GM12864 (cell line): ENCODE results near the gene ROBO3.

Experiments used
- DNase-seq: peaks from one replicate; pipeline ENCODE4 v3.0.0-alpha.2; 2011; ENCODE audit warnings: low read depth
- H3K4me3 ChIP-seq: 2 replicates; pipeline ENCODE4 v1.5.1; 2011; ENCODE audit warnings: mild to moderate bottlenecking, low read depth, low read length, control low read depth
- CTCF ChIP-seq: IDR thresholded peaks from 2 replicates; pipeline ENCODE4 v1.5.1; 2011; ENCODE audit warnings: low read depth, mild to moderate bottlenecking, moderate library complexity, low read length, control low read depth, inconsistent platforms; ENCODE audit errors: missing control alignments

The ROBO3 gene

GRCh38 chr11:124865181-124865901, at the start of gene ROBO3:
TSS of gene ROBO3 (plus strand) at chr11:124865432. CDS start at chr11:124865578, 146 bp downstream.
- H3K4me3 ChIP-seq = no peak within 1 kb of the TSS
- DNase-seq = no peak
- TF ChIP-seq CTCF = no peak

GRCh38 chr11:124817036-124817435, 48.2 kb upstream of the ROBO3 start:
- no peak overlapping the region for H3K4me3 ChIP-seq
- DNase-seq = no peak
- TF ChIP-seq CTCF = no peak

GRCh38 chr11:124821995-124822730, 43.1 kb upstream of the ROBO3 start:
- no peak for TF ChIP-seq CTCF
- DNase-seq = no peak
- no peak overlapping the region for H3K4me3 ChIP-seq

- no peak for TF ChIP-seq CTCF
- DNase-seq = no peak
- no peak overlapping the region for H3K4me3 ChIP-seq
These were observed 41.5 kb upstream of the ROBO3 start for GRCh38 chr11:124823512-124824376.

- no peak overlapping the region for H3K4me3 ChIP-seq
- no peak for TF ChIP-seq CTCF
- no peak for DNase-seq
These were observed 39.4 kb upstream of the ROBO3 start for GRCh38 chr11:124825876-124826275.

GRCh38 chr11:124829986-124830385, 35.2 kb upstream of the ROBO3 start:
- no peak for DNase-seq
- no peak overlapping the region for H3K4me3 ChIP-seq
- TF ChIP-seq CTCF = no peak
